Stimulated activated CD8-positive, alpha-beta memory T cell treated with anti-CD3 and anti-CD28 coated beads, Interleukin-15, amount 100 ng/mL, for 1 hour (primary cell): ENCODE data around the gene PKN1.
A peak's percentile ranks its signal among the peaks of the same experiment; 100 is the strongest.

Experiments
- DNase-seq: peaks from one replicate; pipeline ENCODE4 v3.0.0-alpha.2; 2020; ENCODE audit warnings: low read depth

PKN1 gene

DNA sequence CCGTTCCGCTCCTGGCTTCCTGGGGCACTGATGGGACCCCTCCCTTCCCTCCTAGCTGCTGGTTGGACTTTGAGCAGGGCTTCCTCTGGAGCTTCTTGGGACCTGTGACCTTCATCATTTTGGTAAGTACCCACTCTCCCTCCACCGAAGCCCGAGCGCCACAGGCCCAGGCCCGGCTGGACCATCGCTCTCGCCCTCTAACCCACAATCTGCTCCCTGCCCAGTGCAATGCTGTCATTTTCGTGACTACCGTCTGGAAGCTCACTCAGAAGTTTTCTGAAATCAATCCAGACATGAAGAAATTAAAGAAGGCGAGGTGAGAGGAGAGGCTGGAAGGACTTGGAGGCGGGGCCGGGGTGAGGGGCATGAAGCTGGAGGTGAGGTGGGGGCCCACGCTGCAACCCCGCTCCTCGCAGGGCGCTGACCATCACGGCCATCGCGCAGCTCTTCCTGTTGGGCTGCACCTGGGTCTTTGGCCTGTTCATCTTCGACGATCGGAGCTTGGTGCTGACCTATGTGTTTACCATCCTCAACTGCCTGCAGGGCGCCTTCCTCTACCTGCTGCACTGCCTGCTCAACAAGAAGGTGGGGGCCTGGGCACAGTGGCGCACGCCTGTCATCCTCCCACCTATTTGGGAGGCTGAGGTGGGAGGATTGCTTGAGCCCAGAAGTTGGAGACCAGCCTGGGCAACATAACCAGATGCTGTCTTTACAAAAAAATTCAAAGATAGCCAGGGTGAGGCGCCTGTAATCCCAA, 26.3 kb upstream of the PKN1 start:
- DNase-seq: no peak

DNA sequence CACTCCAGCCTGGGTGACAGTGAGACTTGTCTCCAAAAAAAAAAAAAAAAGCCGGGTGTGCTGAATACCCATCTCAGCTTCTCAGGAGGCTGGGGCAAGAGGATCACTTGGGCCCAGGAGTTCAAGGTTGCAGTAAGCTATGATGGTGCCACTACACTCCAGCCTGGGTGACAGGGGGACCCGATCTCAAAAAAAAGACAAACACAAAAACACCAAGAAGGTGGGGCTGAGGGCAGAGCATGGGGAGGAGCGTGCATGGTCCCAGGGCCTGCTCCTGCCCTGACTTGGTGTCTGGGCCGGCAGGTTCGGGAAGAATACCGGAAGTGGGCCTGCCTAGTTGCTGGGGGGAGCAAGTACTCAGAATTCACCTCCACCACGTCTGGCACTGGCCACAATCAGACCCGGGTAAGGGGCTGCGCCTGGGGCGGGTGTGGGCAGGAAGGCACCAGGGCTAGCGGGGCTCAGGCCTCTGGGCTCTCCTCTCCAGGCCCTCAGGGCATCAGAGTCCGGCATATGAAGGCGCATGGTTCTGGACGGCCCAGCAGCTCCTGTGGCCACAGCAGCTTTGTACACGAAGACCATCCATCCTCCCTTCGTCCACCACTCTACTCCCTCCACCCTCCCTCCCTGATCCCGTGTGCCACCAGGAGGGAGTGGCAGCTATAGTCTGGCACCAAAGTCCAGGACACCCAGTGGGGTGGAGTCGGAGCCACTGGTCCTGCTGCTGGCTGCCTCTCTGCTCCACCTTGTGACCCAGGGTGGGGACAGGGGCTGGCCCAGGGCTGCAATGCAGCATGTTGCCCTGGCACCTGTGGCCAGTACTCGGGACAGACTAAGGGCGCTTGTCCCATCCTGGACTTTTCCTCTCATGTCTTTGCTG, 25.3 kb upstream of the PKN1 start:
- no peak for DNase-seq

DNA sequence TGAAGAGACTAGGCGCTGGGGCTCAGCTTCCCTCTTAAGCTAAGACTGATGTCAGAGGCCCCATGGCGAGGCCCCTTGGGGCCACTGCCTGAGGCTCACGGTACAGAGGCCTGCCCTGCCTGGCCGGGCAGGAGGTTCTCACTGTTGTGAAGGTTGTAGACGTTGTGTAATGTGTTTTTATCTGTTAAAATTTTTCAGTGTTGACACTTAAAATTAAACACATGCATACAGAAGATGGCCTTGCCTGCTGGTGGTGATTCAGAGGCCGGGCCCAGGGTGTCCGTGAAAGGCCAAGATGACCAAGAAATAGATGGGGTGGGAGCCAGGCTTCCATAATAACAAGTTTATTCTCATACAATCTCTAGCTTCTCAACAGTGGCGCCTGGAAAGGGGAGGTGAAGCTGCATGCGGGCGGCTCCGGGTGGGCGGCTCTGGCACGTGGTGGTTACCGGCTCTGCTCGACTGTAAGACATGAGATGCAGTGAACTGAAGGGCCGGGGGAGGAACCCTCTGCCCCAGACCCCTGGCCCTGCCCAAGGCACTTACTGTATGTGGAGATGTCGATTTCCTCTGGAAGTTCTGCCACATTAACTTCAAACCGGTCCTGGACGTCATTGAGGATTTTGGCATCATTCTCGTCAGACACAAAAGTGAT, 24.5 kb upstream of the PKN1 start:
- no peak for DNase-seq

DNA sequence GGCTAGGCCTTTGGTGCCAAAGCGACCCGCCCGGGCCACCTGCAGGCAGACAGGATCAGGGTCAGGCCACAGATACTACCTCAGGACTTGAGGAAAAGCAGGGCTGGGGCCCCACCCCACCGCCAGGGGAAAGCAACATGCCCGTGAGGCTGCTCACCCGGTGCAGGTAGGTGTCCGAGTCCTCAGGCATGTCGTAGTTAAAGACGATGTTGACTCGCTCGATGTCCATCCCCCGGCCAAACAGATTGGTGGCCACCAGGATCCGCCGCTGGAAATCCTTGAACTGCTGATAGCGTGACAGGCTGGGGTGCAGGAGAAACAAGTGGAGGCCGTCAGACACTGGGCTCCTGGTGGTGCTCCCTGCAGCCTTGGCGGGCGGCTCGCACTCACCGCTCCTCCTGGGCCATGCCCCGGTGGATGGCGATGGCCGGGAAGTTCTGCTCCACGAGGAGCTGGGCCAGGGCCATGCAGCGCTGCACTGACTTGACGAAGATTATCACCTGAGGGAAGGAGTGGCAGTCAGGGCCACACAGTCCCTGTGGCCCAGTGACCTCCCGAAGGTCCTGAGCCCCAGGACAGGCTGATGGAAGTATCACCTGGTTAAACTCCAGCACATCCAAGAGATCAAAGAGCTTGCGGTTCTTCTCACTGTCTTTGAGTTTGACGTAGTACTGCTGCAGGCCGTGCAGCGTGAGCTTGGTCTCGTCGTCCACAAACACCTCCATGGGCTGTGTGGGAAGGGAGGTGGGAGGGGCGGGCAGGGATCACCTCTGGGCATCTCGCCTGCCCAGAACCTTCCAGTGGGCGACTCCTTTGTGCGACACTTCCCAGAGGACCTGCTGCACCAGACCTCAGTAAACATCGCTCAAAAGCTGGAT, 23.7 kb upstream of the PKN1 start:
- DNase-seq: no peak

DNA sequence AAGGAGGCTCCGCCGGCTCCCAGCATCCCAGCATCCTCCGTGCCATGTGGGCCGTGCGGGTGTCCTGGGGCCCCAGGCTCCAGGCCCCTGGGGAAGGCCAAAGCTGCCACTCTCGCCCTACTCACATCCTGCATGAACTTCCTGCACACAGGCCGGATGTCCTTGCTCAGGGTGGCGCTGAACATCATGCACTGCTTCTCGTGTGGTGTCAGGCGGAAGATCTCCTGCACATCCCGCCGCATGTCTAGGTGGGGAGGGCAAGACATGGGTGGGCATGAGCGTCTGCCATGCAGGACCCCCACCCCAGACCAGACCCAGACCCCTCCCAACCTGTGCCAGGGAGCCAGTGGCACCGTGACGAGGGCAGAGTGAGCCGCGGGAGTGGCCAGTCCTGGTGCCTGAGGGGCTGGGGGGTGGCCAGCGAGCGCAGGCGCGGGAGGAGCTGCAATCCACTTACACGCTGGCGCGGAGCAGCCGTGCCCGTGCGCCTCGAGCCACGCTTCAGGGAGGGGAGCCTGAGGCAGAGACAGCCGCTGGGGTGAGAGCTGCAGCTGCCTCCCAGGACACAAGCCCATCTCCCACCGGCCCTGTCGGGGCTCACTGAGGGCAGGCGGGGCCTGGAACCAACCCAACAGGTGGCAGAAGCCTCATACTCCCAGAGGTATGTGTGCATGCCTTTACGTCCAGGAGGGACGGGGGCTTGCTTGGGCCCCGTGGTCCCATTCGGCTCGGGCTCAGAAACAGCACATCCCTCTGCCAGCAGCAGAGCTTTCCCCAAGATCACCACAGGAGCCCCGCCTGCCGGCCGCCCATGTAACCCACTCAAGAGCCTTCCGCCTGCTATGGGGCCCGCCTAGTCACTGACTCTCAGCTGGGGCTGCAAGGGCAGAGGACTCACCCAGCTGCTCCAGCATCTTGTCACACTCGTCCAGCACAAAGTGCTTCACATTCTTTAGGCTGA, 22.7 kb upstream of the PKN1 start:
- DNase-seq: no peak

DNA sequence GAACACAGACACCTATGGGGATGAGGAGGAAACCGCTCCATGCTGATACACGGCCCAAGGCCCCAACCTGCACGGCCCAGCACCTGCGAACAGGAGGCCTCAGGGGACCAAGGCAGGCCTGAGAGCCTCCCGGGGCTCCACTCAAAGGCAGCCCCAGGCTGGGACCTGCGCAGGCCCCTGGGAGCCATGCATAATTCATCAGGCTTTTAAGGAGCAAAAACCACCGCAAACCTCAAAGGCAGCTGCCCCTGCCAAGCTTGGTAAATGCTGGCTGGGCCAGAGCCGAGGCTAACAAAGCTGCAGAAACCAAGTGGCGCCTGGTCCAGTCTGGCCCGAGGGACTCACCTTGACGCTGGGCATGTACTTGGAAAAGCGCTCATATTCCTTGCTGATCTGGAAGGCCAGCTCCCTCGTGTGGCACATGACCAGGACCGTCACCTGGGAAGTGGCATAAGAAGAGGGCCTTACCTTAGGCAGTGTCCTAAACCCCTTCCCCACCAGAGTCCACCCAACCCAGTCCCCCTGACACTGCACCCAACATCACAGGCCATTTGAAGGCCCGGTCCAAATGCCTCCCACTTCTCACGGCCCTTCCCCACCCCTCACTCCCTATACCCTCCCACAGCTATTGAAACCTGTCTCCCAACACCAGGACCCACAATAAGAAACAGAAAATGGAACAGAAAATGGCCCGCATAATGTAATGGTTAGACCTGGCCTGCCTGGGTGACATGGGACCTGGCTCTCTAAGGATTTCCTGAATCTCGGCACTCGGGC, 21.8 kb upstream of the PKN1 start:
- DNase-seq: no peak

DNA sequence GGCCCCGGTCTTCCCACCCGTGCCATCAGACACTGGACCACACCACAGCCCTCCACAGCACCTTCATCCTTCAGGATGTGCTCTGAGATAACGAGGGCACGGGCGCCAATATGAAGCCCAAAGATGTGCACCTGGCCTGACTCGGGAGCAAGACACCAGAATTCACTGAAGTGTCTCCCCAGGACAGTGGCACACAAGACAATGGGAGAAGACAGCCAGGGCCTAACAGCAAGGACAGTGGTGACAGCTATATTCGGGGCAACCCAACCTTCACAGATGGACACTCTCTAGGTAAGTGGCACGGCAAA, 21.2 kb upstream of the PKN1 start:
- DNase-seq: no peak

DNA sequence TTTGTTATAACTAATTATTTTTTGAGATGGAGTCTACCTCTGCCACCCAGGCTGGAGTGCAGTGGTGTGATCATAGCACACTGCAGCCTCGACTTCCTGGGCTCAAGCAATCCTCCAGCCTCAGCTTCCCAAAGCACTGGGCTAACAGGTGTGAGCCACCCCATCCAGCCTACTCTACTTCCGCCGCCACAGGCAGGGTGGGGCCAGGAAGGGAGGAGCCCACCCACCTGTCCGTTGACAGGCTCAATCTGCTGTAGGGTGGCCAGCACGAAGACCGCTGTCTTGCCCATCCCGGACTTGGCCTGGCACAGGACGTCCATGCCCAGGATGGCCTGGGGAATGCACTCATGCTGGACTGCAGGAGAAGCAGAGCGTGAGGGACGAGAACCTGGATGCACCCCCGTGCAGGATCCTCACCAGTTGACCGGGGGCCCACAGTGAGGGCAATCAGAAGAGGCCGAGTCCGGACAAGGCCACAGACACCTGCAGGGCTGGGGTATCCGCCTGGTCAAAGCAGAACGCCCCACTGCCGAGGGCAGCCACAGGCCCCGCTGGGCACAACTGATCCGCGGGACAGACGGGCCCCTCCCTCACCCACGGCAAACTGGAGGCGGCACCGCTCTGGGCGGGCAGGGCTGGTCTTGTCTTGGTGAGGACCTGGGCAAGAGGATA, 20.6 kb upstream of the PKN1 start:
- DNase-seq: no peak

DNA sequence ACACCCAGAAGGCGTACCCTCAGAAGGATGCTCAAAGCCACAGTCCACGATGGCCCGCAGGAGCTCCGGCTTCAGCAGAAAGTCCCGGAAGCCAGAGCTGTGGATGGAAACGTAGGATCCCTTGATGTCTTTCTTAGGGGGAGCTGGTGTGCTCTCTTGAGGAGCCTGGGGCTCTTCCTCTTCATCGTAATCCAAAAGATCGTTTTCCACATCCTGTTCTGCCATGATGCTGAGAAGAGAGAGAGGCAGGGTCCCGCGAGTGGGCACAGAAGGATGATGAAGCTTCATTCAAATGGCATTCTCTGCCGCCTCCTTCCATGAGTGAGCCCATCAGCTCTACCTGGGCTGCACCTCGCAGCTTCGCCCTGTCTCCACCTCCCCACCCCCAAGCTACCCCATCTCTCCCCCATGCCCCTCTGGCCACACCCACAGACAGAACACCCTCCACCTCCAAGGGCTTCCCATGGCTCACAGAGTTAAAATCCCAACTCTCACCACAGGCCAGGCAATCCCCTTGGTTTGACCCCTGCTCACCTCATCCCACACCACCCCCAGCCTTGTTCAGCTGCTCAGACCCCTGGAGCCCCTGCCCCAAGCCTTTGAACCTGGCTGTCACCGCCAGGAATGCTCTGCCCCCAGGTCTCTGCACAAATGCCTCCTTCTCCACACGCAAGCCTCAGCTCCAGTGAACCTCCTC, 20.0 kb upstream of the PKN1 start:
- no peak for DNase-seq

DNA sequence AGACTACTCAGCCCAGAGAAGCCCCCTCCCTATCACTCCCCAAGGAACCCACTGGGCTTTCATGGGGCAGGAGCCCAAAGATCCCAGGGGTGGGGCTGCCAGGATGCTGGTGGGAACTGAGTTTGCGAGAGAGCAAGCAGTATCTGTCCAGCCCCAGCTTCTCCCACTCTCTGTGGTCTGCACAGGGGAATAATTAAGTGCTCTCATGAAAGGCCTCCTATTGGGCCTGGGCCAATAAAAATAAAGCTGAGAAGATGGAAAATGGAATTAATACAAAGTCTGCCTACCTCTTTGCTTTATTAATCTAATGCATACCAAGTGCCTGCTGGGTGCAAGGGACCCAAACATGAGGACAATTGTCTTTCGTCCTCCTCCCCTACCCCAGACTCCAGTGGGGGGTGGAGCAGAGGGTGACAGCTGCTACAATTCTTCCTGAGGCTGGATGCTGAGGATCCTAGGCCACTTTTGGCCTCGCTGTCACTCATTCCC, 19.4 kb upstream of the PKN1 start:
- DNase-seq: no peak

DNA sequence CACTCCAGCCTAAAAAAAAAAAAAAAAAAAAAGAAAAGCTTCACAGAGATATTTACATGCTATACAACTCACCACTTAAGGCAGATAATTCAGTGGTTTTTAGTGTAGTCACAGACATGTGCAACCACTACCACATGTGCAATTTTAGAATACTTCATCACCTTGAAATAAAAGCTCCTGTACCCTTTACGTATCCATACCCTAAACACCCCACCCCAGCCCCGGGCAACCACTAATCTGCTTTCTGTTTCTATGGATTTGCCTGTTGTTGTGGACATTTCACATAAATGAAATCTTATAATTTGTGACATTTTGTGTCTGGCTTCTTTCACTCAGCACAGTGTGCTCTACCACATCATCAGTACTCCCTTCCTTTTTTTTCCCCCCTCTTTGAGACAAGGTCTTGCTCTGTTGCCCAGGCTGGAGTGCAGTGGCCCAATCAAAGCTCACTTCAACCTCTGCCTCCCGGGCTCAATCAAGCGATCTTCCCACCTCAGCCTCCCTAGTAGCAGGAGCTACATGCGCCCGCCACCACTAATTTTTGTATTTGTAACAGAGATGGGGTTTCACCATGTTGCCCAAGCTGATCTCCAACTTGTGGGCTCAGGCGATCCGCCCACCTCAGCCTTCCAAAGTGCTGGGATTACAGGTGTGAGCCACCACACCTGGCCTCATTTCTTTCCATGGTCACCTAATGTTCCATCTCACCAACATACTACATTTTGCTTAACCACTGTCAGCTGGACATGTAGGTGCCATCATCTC, 18.0 kb upstream of the PKN1 start:
- no peak for DNase-seq

DNA sequence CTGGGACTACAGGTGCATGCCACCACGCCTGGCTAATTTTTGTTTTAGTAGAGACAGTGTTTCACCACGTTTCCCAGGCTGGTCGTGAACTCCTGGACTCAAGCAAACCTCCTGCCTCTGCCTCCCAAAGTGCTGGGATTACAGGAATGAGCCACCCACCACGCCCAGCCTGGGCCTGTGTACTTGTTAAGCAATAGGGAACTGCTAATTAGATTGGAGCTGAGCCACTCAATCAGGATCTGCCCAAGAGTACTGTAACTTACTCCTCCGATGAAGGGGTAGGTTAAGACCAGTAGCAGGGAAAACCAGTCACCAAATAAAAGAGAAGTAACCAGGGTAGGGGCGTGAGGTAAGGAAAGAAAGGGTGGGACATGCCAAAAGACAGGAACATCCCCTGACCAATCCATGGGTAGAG, 16.3 kb upstream of the PKN1 start:
- no peak for DNase-seq

DNA sequence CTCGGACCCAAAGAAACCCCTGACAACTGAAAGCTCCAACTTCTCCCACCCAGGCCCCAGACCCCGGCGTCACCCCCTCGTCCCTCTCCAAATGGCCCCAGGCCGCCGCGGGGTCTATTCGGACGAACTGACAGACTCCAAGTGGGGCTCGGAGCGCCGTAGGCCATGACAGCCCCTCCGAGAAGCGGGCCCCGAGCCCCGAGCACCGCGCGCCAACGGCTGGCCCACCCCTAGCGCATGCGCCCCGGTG, 14.3 kb upstream of the PKN1 start:
- no peak for DNase-seq

DNA sequence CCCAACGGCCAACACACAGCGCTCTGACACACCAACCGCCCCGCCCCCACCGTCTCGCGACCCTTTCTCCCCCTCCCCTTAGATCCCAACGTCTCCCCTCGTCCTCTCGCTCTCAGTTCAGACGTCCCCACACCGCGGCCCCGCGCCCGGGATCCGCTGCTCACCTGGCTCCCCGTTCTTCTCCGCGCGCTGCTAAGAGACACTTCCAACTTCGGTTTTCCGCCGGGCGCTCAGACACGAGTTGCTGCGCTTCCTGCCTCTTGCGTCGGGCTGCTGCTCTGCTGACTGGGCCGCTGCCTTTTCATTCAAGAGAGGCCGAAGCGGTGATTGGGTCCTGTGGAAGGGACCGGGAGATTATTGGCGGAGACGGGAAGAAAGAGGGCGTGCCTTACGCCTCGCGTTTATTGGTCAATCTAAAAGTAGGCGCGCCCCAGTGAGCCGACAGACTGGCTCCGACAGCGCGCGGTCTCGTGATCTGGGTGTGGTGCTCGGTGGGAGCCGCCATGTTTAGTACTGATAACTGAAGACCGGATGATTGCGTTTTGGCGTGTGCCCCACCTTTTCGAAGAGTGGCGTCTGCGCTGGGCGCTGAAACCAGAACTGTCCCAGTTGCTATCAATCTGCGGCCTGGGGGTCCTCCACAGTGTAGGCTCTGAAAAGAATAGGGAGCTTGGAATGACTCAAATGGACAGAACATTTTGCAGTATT, 13.8 kb upstream of the PKN1 start, which contains the start of gene DDX39A:
Gene DDX39A, minus strand, starts transcription at position 236 of the 708 bp plus-strand sequence. CDS start 6,121 bp downstream, outside the sequence.
- DNase-seq: peak; percentile 93

DNA sequence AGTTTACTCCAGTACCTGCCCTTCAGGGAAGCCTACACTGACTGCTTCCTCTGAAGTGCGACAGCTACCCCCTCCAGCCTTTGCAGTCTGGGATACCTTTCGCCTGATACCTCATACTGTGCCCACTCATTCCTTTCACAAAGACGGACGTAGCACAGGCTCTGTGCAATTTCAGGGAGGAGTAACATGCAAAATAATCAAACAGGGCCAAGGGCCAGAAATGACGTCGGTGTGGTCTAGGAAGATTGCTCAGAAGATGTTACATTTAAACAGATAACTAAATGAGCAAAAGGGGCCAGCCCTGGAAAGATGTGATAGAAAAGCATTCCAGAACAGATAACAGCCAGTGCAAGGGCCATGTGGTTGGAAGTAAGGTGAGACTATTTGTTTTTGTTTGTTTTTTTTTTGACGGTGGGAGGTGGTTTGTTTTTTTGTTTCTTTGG, 7.4 kb upstream of the PKN1 start:
- DNase-seq: no peak

DNA sequence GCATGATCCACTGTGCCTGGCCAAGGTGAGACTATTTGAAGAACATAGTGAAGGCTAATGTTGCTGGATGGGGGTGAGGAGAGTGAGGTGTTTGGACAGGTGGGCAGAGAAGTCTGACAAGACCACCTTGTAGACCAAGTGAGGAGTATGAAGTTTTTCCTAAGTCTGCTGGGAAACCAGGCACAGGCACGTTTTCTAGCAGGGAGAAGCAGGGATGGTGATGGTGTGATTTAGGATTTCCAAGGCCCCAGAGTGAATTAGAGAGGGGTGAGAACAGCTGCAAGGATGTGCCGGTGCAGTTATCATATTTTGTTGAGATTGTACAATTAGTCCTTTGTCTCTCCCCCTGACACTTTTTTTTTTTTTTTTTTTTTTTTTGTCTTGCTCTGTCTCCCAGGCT, 5.6 kb upstream of the PKN1 start:
- no peak for DNase-seq

DNA sequence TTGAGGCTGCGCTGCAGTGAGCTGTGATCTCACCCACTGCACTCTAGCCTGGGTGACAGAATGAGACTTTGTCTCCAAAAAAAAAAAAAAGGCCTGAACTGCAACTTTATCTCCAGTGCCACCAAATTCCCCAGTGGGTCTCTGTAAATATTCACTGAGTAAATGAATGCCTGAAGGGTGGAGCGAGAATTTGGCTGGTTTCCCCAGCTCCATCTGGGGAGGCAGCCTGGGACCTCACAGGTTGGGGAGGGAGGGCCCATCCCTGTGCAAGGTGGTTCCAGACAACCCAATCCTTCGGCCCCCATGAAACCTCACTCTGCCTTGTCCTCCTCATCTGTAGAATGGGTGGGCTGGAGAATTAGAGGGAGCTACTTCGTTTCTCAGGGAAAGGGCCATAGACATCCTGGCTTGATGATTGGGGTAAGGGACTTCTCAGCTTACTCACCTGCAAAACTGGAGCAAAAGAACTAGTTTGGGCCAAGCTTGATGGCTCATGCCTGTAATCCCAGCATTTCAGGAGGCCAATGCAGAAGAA, 4.2 kb upstream of the PKN1 start:
- DNase-seq: no peak
